Measurements from ENCODE around the gene PRR33. TPM values are rescaled to one million over a fixed set of nuclear protein-coding genes. Genes with fewer than 3 reads are reported as not detected.

Gene PRR33
- total RNA-seq, 2 experiments from 2014 or later = not detected

- Histone ChIP-seq H3K9me3 (ENCODE audit: control insufficient read depth in 1 of 2, insufficient read depth in 1 of 2, low read length in 2 of 2) (no peaks in the 10 kb centered on the region), H3K27ac (ENCODE audit: low read depth in 1 of 2, low read length in 2 of 2) (no peak overlapping the region), H3K4me3 (ENCODE audit: low read length) (no peak overlapping the region), H3K36me3 (ENCODE audit: insufficient read depth, low read length) (no peaks in the 10 kb centered on the region), H3K4me1 (ENCODE audit: insufficient read depth, low read length) (peaks cover 71% of the 10 kb centered on the region), H3K27me3 (ENCODE audit: control insufficient read depth in 1 of 2, insufficient read depth in 2 of 2, low read length in 2 of 2) (no peaks in the 10 kb centered on the region)
- H3K4me3 Mint-ChIP-seq = peak overlapping the region; percentile 34
- ATAC-seq (ENCODE audit: poor library complexity) (no peak), DNase-seq (peak in 1 of 14 experiments; percentile 32)
- ChIA-PET CTCF (no interaction called here), POLR2A (interaction anchor here (1.5 to 3.3 kb wide), 3 partner anchors 8 to 40 kb away, joined by 3 to 15 read pairs (median 6); partner anchors contain the start of gene LSP1)
- no peak for TF ChIP-seq CTCF (IDR thresholded peaks at IDR 0.05)
- intact Hi-C loops (cut with DNase I, micrococcal nuclease) = no loop called here
- no peaks in the 10 kb centered on the region for H3K27me3 Mint-ChIP-seq
- peaks cover 45% of the 10 kb centered on the region for H3K4me1 Mint-ChIP-seq (ENCODE audit: low read depth)
- H3K27ac Mint-ChIP-seq = no peak overlapping the region
- H3K36me3 Mint-ChIP-seq (ENCODE audit: low read depth) = no peaks in the 10 kb centered on the region
- H3K9me3 Mint-ChIP-seq = no peaks in the 10 kb centered on the region
These were observed 49.3 kb downstream of the PRR33 start for GRCh38 chr11:1842149-1843097.

GRCh38 chr11:1841511-1842148, 50.1 kb downstream of the PRR33 start:
- DNase-seq = peak in 1 of 14 experiments; percentile 21
- ChIA-PET POLR2A (interaction anchor here (2.0 to 3.3 kb wide), 2 partner anchors 9 to 11 kb away, joined by 6 to 15 read pairs; partner anchors contain the start of gene LSP1), CTCF (interaction anchor here (1.4 kb wide), 1 partner anchor 161 kb away, joined by 3 read pairs; no protein-coding TSS in a partner anchor)
- Histone ChIP-seq H3K9me3 (ENCODE audit: control insufficient read depth in 1 of 2, insufficient read depth in 1 of 2, low read length in 2 of 2) (no peaks in the 10 kb centered on the region), H3K4me3 (ENCODE audit: low read length) (no peak overlapping the region), H3K36me3 (ENCODE audit: insufficient read depth, low read length) (no peaks in the 10 kb centered on the region), H3K27me3 (ENCODE audit: control insufficient read depth in 1 of 2, insufficient read depth in 2 of 2, low read length in 2 of 2) (no peaks in the 10 kb centered on the region), H3K4me1 (ENCODE audit: insufficient read depth, low read length) (peaks cover 65% of the 10 kb centered on the region), H3K27ac (ENCODE audit: low read depth in 1 of 2, low read length in 2 of 2) (no peak overlapping the region)
- no peak for TF ChIP-seq CTCF (IDR thresholded peaks at IDR 0.05)
- Mint-ChIP-seq H3K9me3 (no peaks in the 10 kb centered on the region), H3K4me3 (no peak overlapping the region), H3K36me3 (ENCODE audit: low read depth) (no peaks in the 10 kb centered on the region), H3K4me1 (ENCODE audit: low read depth) (peaks cover 42% of the 10 kb centered on the region), H3K27ac (no peak overlapping the region), H3K27me3 (no peaks in the 10 kb centered on the region)
- intact Hi-C loops (cut with DNase I, micrococcal nuclease) = no loop called here
- no peak for ATAC-seq (ENCODE audit: poor library complexity)

DNA sequence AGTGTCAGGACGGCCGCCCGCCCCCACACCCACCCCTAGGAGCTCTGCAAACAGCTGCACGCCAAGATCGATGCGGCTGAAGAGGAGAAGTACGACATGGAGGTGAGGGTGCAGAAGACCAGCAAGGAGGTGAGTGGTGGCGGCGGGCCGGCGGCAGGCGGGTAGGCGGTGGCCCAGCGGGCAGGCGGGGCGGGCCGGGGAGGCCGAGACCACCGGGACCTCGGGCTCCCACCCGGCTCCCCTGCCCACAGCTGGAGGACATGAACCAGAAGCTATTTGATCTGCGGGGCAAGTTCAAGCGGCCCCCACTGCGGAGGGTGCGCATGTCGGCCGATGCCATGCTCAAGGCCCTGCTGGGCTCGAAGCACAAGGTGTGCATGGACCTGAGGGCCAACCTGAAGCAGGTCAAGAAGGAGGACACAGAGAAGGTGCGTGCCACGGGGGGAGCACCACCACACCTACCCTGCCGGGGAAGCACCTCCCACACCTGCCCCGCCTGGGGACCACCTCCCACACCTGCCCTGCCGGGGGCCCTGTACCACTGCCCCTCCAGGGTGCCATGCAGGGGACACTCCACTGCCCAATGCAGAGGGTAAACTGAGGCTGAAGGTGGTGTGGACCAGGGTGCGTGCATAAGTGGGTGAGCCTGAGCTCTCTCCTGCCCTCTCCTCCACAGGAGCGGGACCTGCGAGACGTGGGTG, 50.8 kb downstream of the PRR33 start:
- H3K4me1 ChIP-seq (ENCODE audit: insufficient read depth, low read length) = peaks cover 58% of the 10 kb centered on the region
- H3K4me3 Mint-ChIP-seq = no peak overlapping the region
- peak in 2 of 14 experiments; percentile 4 to 27 for DNase-seq
- H3K4me1 Mint-ChIP-seq (ENCODE audit: low read depth) = peaks cover 40% of the 10 kb centered on the region
- no peak for ATAC-seq (ENCODE audit: poor library complexity)
- H3K36me3 ChIP-seq (ENCODE audit: insufficient read depth, low read length) = no peaks in the 10 kb centered on the region
- no peaks in the 10 kb centered on the region for H3K27me3 Mint-ChIP-seq
- no peak overlapping the region for H3K4me3 ChIP-seq (ENCODE audit: low read length)
- TF ChIP-seq CTCF (IDR thresholded peaks at IDR 0.05) = no peak
- POLR2A ChIA-PET = interaction anchor here (3.3 kb wide), 1 partner anchor 12 kb away, joined by 15 read pairs; the partner anchor contains the start of gene LSP1
- H3K36me3 Mint-ChIP-seq (ENCODE audit: low read depth) = no peaks in the 10 kb centered on the region
- intact Hi-C loops (cut with DNase I, micrococcal nuclease) = no loop called here
- H3K9me3 Mint-ChIP-seq = no peaks in the 10 kb centered on the region
- H3K27ac Mint-ChIP-seq = no peak overlapping the region
- CTCF ChIA-PET = interaction anchor here (1.4 kb wide), 1 partner anchor 161 kb away, joined by 3 read pairs; no protein-coding TSS in a partner anchor
- no peaks in the 10 kb centered on the region for H3K9me3 ChIP-seq (ENCODE audit: control insufficient read depth in 1 of 2, insufficient read depth in 1 of 2, low read length in 2 of 2)
- no peak overlapping the region for H3K27ac ChIP-seq (ENCODE audit: low read depth in 1 of 2, low read length in 2 of 2)
- no peaks in the 10 kb centered on the region for H3K27me3 ChIP-seq (ENCODE audit: control insufficient read depth in 1 of 2, insufficient read depth in 2 of 2, low read length in 2 of 2)

Measured in CD4-positive, alpha-beta T cell (primary cell).